HL-60 (cell line): ENCODE results near the gene PURA.
A peak's percentile ranks its signal among the peaks of the same experiment; 100 is the strongest.

Source experiments
- POLR2AphosphoS5 ChIP-seq: IDR thresholded peaks from 2 replicates; pipeline ENCODE4 v1.6.1; 2012; ENCODE audit warnings: low read depth
- TF ChIP-seq, protein P1 (sequence below): IDR thresholded peaks from one replicate; pipeline ENCODE4 v1.5.1; 2011; ENCODE audit warnings: low read length, control low read depth, inconsistent platforms; ENCODE audit not compliant: insufficient read depth

DNA sequence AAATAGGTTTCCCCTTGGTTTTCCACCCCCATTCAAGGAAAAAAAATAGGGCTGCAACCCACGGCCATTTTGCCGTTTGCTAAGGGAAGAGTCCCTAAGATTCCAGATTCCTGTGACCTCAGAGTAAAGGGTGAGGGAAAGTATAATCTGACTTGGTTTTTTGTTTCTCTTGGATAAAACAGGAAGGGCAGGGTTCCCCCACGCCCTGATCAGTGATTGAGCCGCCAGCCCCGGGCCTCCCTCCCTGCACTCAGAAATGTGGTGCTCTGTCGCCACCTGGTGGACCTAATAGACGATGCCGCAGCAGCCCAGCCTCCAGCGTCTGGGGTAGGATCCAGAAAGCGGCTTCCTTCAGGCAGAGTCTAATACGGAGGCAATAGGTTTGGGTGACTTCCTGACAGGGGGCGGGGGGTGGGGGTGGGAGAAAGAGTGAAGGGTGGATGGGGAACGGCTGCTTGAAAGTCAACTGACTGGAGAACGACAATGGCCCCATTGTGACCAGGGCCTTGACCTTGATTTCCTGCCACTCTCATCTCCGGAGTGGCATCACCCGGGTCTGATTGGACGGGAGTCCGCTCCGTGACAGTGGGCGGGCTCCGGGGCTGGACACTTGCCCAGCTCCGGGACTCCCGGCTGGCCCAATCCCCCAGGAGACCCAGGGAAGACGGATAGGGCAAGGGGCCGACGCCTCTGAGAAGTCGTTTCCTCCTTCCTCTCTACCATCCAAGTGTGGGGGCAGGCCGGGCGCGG lies 43.3 kb downstream of the PURA start:
- no peak for TF ChIP-seq POLR2AphosphoS5
- TF ChIP-seq, protein P1, sequence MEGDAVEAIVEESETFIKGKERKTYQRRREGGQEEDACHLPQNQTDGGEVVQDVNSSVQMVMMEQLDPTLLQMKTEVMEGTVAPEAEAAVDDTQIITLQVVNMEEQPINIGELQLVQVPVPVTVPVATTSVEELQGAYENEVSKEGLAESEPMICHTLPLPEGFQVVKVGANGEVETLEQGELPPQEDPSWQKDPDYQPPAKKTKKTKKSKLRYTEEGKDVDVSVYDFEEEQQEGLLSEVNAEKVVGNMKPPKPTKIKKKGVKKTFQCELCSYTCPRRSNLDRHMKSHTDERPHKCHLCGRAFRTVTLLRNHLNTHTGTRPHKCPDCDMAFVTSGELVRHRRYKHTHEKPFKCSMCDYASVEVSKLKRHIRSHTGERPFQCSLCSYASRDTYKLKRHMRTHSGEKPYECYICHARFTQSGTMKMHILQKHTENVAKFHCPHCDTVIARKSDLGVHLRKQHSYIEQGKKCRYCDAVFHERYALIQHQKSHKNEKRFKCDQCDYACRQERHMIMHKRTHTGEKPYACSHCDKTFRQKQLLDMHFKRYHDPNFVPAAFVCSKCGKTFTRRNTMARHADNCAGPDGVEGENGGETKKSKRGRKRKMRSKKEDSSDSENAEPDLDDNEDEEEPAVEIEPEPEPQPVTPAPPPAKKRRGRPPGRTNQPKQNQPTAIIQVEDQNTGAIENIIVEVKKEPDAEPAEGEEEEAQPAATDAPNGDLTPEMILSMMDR, result peak; percentile 52
